Loucy (cell line): ENCODE measurements around the gene CYP17A1.

ENCODE experiments used
- H2AFZ ChIP-seq: fragments of 200-600 bp; sonication (generic); 2 replicates; pipeline ENCODE4 v1.6.0; 2016; ENCODE audit warnings: antibody characterized with exemption, mild to moderate bottlenecking, low read length, moderate library complexity
- H3F3A ChIP-seq: fragments of 200-600 bp; 2 replicates; pipeline ENCODE4 v1.6.0; 2016; ENCODE audit warnings: antibody characterized with exemption, low read depth, mild to moderate bottlenecking
- H3K27me3 ChIP-seq: fragments of 200-600 bp; sonication (generic); 2 replicates; pipeline ENCODE4 v1.6.1; 2014; ENCODE audit warnings: low read length, mild to moderate bottlenecking; ENCODE audit not compliant: insufficient read depth, poor library complexity, severe bottlenecking
- H3K36me3 ChIP-seq: fragments of 200-600 bp; sonication (generic); 2 replicates; pipeline ENCODE4 v1.6.1; 2016; ENCODE audit warnings: low read length; ENCODE audit not compliant: insufficient read depth
- H3K4me1 ChIP-seq: fragments of 200-600 bp; sonication (generic); 2 replicates; pipeline ENCODE4 v1.5.1; 2014; ENCODE audit warnings: low read length, mild to moderate bottlenecking; ENCODE audit not compliant: insufficient read depth, poor library complexity, severe bottlenecking
- H3K4me2 ChIP-seq: fragments of 200-600 bp; sonication (generic); 2 replicates; pipeline ENCODE4 v1.6.0; 2014; ENCODE audit warnings: antibody characterized with exemption, low read length, low read depth, mild to moderate bottlenecking; ENCODE audit not compliant: poor library complexity, severe bottlenecking
- H3K4me3 ChIP-seq: fragments of 200-600 bp; sonication (generic); 2 replicates; pipeline ENCODE4 v1.5.1; 2014; ENCODE audit warnings: low read length, mild to moderate bottlenecking, mixed read lengths; ENCODE audit not compliant: poor library complexity, severe bottlenecking
- H3K79me2 ChIP-seq: fragments of 200-600 bp; sonication (generic); 2 replicates; pipeline ENCODE4 v1.6.1; 2014; ENCODE audit warnings: low read length; ENCODE audit not compliant: insufficient read depth
- H3K9ac ChIP-seq: fragments of 200-600 bp; sonication (generic); 2 replicates; pipeline ENCODE4 v1.6.0; 2014; ENCODE audit warnings: mild to moderate bottlenecking, low read depth, low read length, moderate library complexity; ENCODE audit not compliant: poor library complexity, severe bottlenecking
- H3K9me2 ChIP-seq: fragments of 200-600 bp; sonication (generic); replicated peaks from 2 replicates; pipeline ENCODE4 v1.6.1; 2016; ENCODE audit warnings: low read depth, low read length, mixed read lengths
- H3K9me3 ChIP-seq: fragments of 200-600 bp; sonication (generic); 2 replicates; pipeline ENCODE4 v1.6.1; 2014; ENCODE audit warnings: mild to moderate bottlenecking, antibody characterized with exemption, low read length, low read depth; ENCODE audit not compliant: insufficient read depth
- H4K20me1 ChIP-seq: fragments of 200-600 bp; sonication (generic); 2 replicates; pipeline ENCODE4 v1.6.0; 2014; ENCODE audit warnings: antibody characterized with exemption, low read length, mild to moderate bottlenecking; ENCODE audit not compliant: insufficient read depth, poor library complexity, severe bottlenecking
- CTCF ChIP-seq: fragments of 200-600 bp; sonication (generic); conservative IDR thresholded peaks from 2 replicates; pipeline ENCODE4 v1.5.1; 2014; ENCODE audit warnings: mild to moderate bottlenecking, antibody characterized with exemption, low read length
- EZH2phosphoT487 ChIP-seq: fragments of 200-600 bp; IDR thresholded peaks from 2 replicates; pipeline ENCODE4 v1.6.1; 2018; ENCODE audit warnings: antibody characterized with exemption, mild to moderate bottlenecking, moderate library complexity, borderline replicate concordance

The CYP17A1 gene

DNA sequence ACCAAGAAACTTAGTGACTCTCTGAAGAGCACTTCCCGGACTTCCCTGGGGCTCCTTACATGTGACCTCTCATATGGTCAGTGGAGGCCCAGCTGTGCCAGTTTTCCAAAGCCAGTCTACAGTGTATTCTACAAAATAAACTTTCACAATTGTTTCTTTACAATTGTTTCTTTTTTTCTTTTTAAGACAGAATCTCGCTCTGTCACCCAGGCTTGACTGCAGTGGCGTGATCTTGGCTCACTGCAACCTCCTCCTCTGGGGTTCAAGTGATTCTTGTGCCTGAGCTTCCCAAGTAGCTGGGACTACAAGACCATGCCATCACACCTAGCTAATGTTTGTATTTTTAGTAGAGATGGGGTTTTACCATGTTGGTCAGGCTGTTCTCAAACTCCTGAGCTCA, 25.9 kb downstream of the CYP17A1 start:
- no peak overlapping the region for H2AFZ ChIP-seq
- TF ChIP-seq CTCF = no peak
- H3K4me2 ChIP-seq = no peak overlapping the region
- no peaks in the 10 kb centered on the region for H4K20me1 ChIP-seq
- no peaks in the 10 kb centered on the region for H3K9me2 ChIP-seq
- H3K9ac ChIP-seq = no peak overlapping the region
- no peaks in the 10 kb centered on the region for H3K27me3 ChIP-seq
- H3F3A ChIP-seq = no peaks in the 10 kb centered on the region; the same call in 1 of the 2 replicates
- H3K36me3 ChIP-seq = peaks cover 46% of the 10 kb centered on the region; the same call in 1 of the 2 replicates
- H3K9me3 ChIP-seq = no peaks in the 10 kb centered on the region
- H3K79me2 ChIP-seq = no peaks in the 10 kb centered on the region
- H3K4me3 ChIP-seq = no peak overlapping the region
- peaks cover 18% of the 10 kb centered on the region for H3K4me1 ChIP-seq

DNA sequence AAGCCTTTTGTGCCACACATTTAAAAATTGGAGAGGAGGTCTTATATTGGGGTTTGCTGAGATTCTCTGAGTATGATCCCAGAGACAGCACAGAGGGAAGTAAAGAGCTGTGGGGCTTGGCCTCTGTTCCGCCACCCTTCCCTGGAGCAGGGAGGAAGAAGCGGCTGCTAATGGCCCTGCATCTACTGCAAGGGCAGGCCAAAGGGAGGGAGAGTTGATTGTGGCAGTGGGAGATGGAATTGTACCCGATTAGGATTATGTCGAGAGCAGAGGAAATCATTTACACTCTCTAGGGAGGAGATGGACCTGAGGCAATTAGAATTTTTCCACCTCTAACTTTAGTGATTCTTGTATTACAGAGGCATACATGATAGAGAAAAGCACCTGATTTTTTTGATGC, 28.8 kb downstream of the CYP17A1 start:
- Histone ChIP-seq H3K27me3 (no peaks in the 10 kb centered on the region), H2AFZ (no peak overlapping the region), H3K36me3 (peaks cover 28% of the 10 kb centered on the region; the same call in 1 of the 2 replicates), H3K4me1 (peaks cover 15% of the 10 kb centered on the region), H3F3A (no peaks in the 10 kb centered on the region; the same call in 1 of the 2 replicates), H3K9me2 (no peaks in the 10 kb centered on the region), H3K4me3 (no peak overlapping the region), H3K9me3 (no peaks in the 10 kb centered on the region), H3K79me2 (no peaks in the 10 kb centered on the region), H3K9ac (no peak overlapping the region), H4K20me1 (no peaks in the 10 kb centered on the region), H3K4me2 (no peak overlapping the region)
- TF ChIP-seq CTCF (no peak), EZH2phosphoT487 (no peak)

- H3K27me3 ChIP-seq = no peaks in the 10 kb centered on the region
- no peak overlapping the region for H3K9ac ChIP-seq
- no peaks in the 10 kb centered on the region for H3F3A ChIP-seq
- no peaks in the 10 kb centered on the region for H3K79me2 ChIP-seq
- H3K4me2 ChIP-seq = no peak overlapping the region
- no peaks in the 10 kb centered on the region for H4K20me1 ChIP-seq
- peaks cover 29% of the 10 kb centered on the region; the same call in 1 of the 2 replicates for H3K36me3 ChIP-seq
- no peak for TF ChIP-seq EZH2phosphoT487
- TF ChIP-seq CTCF = no peak
- H3K9me2 ChIP-seq = no peaks in the 10 kb centered on the region
- peaks cover 4% of the 10 kb centered on the region for H3K4me1 ChIP-seq
- H3K9me3 ChIP-seq = no peaks in the 10 kb centered on the region
- no peak overlapping the region for H3K4me3 ChIP-seq
- no peak overlapping the region for H2AFZ ChIP-seq
These were observed 32.7 kb downstream of the CYP17A1 start for GRCh38 chr10:102804382-102805055.
